HepG2 (cell line): Measurements from ENCODE around the gene LIMS2.

ENCODE experiments used
- CBFB ChIP-seq: sonication (generic); formaldehyde crosslinking; IDR thresholded peaks from 2 replicates; pipeline ENCODE4 v1.4.0; 2020; ENCODE audit warnings: missing genetic modification reagents
- CTCF ChIP-seq: sonication (generic); formaldehyde crosslinking; IDR thresholded peaks from 2 replicates; pipeline ENCODE4 v1.5.0; 2020; ENCODE audit warnings: mild to moderate bottlenecking, missing genetic modification reagents, moderate library complexity
- EP300 ChIP-seq, 3 experiments: sonication (generic) in 1 of 3; formaldehyde crosslinking in 1 of 3; IDR thresholded peaks; 2 replicates each; pipeline versions ENCODE4 v1.5.1 to v1.6.1; 2011 to 2020; ENCODE audit warnings: low read depth in 2 of 3, low read length in 2 of 3, borderline replicate concordance in 1 of 3, improper control_type of control experiment in 1 of 3, mild to moderate bottlenecking in 1 of 3, missing genetic modification reagents in 1 of 3, moderate library complexity in 1 of 3
- FOXP4 ChIP-seq: sonication (generic); formaldehyde crosslinking; IDR thresholded peaks from 2 replicates; pipeline ENCODE4 v1.4.0; 2020; ENCODE audit warnings: missing genetic modification reagents
- GLI4 ChIP-seq: sonication (generic); formaldehyde crosslinking; IDR thresholded peaks from 2 replicates; pipeline ENCODE4 v1.5.1; 2020; ENCODE audit warnings: missing genetic modification reagents, mild to moderate bottlenecking, moderate library complexity, borderline replicate concordance
- NR2F2 ChIP-seq: IDR thresholded peaks from 2 replicates; pipeline ENCODE4 v1.6.1; 2012; ENCODE audit warnings: low read depth, inconsistent platforms, borderline replicate concordance
- PAXIP1 ChIP-seq: sonication (generic); formaldehyde crosslinking; conservative IDR thresholded peaks from 2 replicates; pipeline ENCODE4 v1.4.0; 2020; ENCODE audit warnings: mild to moderate bottlenecking, missing genetic modification reagents, moderate library complexity
- POLR2AphosphoS2 ChIP-seq: IDR thresholded peaks from 2 replicates; pipeline ENCODE4 v1.6.1; 2011; ENCODE audit warnings: low read depth, low read length, improper control_type of control experiment
- POLR2G ChIP-seq: fragments of 200-400 bp; formaldehyde crosslinking; IDR thresholded peaks from 2 replicates; pipeline ENCODE4 v1.6.1; 2018; ENCODE audit warnings: mild to moderate bottlenecking, low read depth, low read length, moderate library complexity
- SP1 ChIP-seq, 2 experiments: fragments of 450-650 bp in 1 of 2; sonication (generic) in 1 of 2; formaldehyde crosslinking in 1 of 2; IDR thresholded peaks; 2 replicates each; pipeline versions ENCODE4 v1.4.0 to v1.6.1; 2016 to 2020; ENCODE audit warnings: missing genetic modification reagents in 1 of 2
- ZFP41 ChIP-seq: sonication (generic); formaldehyde crosslinking; IDR thresholded peaks from 2 replicates; pipeline ENCODE4 v1.4.0; 2020; ENCODE audit warnings: mild to moderate bottlenecking, missing genetic modification reagents, borderline replicate concordance
- TF ChIP-seq, protein P1 (sequence below): sonication (generic); formaldehyde crosslinking; IDR thresholded peaks from one replicate; pipeline ENCODE4 v1.5.1; 2020; ENCODE audit warnings: mild to moderate bottlenecking, missing genetic modification reagents; ENCODE audit errors: not compliant biosample characterization
- TF ChIP-seq, protein P2 (sequence below): sonication (generic); formaldehyde crosslinking; IDR thresholded peaks from 2 replicates; pipeline ENCODE4 v1.4.0; 2020; ENCODE audit warnings: mild to moderate bottlenecking, missing genetic modification reagents

GRCh38 chr2:127700527-127701192 is 25.3 kb upstream of the LIMS2 start:
- no peak for TF ChIP-seq POLR2AphosphoS2
- peak; percentile 13; the same call in 1 of the 2 replicates for TF ChIP-seq PAXIP1 (CRISPR knock-in tag)
- peak; percentile 58 for TF ChIP-seq CTCF (CRISPR knock-in tag)
- no peak for TF ChIP-seq POLR2G
- TF ChIP-seq, protein P1, sequence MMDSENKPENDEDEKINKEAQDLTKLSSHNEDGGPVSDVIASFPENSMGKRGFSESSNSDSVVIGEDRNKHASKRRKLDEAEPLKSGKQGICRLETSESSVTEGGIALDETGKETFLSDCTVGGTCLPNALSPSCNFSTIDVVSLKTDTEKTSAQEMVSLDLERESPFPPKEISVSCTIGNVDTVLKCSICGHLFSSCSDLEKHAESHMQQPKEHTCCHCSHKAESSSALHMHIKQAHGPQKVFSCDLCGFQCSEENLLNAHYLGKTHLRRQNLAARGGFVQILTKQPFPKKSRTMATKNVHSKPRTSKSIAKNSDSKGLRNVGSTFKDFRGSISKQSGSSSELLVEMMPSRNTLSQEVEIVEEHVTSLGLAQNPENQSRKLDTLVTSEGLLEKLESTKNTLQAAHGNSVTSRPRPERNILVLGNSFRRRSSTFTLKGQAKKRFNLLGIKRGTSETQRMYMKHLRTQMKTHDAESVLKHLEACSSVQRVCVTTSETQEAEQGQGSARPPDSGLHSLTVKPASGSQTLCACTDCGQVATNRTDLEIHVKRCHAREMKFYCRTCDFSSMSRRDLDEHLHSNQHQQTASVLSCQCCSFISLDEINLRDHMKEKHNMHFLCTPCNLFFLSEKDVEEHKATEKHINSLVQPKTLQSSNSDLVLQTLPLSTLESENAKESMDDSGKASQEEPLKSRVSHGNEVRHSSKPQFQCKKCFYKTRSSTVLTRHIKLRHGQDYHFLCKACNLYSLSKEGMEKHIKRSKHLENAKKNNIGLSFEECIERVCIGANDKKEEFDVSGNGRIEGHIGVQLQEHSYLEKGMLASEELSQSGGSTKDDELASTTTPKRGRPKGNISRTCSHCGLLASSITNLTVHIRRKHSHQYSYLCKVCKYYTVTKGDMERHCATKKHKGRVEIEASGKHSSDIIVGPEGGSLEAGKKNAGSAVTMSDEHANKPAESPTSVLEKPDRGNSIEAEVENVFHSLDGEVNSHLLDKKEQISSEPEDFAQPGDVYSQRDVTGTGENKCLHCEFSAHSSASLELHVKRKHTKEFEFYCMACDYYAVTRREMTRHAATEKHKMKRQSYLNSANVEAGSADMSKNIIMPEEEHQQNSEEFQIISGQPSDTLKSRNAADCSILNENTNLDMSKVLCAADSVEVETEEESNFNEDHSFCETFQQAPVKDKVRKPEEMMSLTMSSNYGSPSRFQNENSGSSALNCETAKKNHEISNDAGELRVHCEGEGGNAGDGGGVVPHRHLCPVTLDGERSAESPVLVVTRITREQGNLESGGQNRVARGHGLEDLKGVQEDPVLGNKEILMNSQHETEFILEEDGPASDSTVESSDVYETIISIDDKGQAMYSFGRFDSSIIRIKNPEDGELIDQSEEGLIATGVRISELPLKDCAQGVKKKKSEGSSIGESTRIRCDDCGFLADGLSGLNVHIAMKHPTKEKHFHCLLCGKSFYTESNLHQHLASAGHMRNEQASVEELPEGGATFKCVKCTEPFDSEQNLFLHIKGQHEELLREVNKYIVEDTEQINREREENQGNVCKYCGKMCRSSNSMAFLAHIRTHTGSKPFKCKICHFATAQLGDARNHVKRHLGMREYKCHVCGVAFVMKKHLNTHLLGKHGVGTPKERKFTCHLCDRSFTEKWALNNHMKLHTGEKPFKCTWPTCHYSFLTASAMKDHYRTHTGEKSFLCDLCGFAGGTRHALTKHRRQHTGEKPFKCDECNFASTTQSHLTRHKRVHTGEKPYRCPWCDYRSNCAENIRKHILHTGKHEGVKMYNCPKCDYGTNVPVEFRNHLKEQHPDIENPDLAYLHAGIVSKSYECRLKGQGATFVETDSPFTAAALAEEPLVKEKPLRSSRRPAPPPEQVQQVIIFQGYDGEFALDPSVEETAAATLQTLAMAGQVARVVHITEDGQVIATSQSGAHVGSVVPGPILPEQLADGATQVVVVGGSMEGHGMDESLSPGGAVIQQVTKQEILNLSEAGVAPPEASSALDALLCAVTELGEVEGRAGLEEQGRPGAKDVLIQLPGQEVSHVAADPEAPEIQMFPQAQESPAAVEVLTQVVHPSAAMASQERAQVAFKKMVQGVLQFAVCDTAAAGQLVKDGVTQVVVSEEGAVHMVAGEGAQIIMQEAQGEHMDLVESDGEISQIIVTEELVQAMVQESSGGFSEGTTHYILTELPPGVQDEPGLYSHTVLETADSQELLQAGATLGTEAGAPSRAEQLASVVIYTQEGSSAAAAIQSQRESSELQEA (CRISPR knock-in tag): no peak
- TF ChIP-seq FOXP4 (CRISPR knock-in tag): peak; percentile 45; the same call in 1 of the 2 replicates
- TF ChIP-seq EP300 (IDR thresholded peaks at IDR 0.05; ENCODE audit: low read depth in 2 of 2, low read length in 2 of 2): no peak
- peak; percentile 73 for TF ChIP-seq EP300 (CRISPR knock-in tag; IDR thresholded peaks at IDR 0.05; ENCODE audit: borderline replicate concordance)
- no peak for TF ChIP-seq GLI4 (CRISPR knock-in tag)
- TF ChIP-seq ZFP41 (CRISPR knock-in tag): no peak
- TF ChIP-seq NR2F2: no peak
- TF ChIP-seq SP1 (IDR thresholded peaks at IDR 0.05): no peak
- peak; percentile 85 for TF ChIP-seq SP1 (CRISPR knock-in tag; IDR thresholded peaks at IDR 0.05)
- no peak for TF ChIP-seq CBFB (CRISPR knock-in tag)
- TF ChIP-seq, protein P2, sequence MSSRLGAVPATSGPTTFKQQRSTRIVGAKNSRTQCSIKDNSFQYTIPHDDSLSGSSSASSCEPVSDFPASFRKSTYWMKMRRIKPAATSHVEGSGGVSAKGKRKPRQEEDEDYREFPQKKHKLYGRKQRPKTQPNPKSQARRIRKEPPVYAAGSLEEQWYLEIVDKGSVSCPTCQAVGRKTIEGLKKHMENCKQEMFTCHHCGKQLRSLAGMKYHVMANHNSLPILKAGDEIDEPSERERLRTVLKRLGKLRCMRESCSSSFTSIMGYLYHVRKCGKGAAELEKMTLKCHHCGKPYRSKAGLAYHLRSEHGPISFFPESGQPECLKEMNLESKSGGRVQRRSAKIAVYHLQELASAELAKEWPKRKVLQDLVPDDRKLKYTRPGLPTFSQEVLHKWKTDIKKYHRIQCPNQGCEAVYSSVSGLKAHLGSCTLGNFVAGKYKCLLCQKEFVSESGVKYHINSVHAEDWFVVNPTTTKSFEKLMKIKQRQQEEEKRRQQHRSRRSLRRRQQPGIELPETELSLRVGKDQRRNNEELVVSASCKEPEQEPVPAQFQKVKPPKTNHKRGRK (CRISPR knock-in tag): no peak
